Adrenal gland (tissue), 5 donors: ENCODE measurements around the gene TGFA.

Source experiments
- POLR2A ChIP-seq, 2 donors: fragments of 450-650 bp; IDR thresholded peaks; one replicate each; pipeline ENCODE4 v1.6.1; 2017; ENCODE audit warnings: antibody characterized with exemption in 2 of 2, mild to moderate bottlenecking in 2 of 2, moderate library complexity in 1 of 2
- TF ChIP-seq, protein P1 (sequence below), 6 experiments: fragments of 450-650 bp in 4 of 6; fragments of 200-600 bp in 2 of 6; sonication (generic) in 1 of 6; IDR thresholded peaks; 1 replicate in 5 of 6; 2 replicates in 1 of 6; pipeline versions ENCODE4 v1.5.1 to v1.8.0; 2016 to 2021; ENCODE audit warnings: antibody characterized with exemption in 6 of 6, mild to moderate bottlenecking in 2 of 6, moderate library complexity in 1 of 6
- donor health status: DM: no; HTN: no; CAD: no.

DNA sequence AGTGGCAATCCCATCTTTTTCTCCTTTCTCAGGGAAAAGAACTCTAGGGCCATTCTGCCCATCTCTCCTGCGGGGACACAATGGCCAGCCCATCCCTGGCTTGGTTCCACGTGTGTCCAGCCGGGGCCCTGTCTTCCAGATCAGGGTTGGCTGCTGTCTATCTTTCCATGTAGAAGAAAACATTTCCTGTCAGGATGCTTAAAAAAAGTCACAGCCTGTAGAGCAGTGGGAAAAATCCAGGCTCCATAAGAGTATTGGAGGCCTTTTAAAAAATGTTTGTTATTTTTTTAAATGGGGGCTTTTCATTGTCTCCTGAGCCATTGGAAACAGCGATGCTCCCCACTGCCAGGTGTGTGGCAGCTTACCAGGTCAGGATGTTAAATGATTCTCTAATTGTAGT, 105.6 kb downstream of the TGFA start:
- TF ChIP-seq, protein P1, sequence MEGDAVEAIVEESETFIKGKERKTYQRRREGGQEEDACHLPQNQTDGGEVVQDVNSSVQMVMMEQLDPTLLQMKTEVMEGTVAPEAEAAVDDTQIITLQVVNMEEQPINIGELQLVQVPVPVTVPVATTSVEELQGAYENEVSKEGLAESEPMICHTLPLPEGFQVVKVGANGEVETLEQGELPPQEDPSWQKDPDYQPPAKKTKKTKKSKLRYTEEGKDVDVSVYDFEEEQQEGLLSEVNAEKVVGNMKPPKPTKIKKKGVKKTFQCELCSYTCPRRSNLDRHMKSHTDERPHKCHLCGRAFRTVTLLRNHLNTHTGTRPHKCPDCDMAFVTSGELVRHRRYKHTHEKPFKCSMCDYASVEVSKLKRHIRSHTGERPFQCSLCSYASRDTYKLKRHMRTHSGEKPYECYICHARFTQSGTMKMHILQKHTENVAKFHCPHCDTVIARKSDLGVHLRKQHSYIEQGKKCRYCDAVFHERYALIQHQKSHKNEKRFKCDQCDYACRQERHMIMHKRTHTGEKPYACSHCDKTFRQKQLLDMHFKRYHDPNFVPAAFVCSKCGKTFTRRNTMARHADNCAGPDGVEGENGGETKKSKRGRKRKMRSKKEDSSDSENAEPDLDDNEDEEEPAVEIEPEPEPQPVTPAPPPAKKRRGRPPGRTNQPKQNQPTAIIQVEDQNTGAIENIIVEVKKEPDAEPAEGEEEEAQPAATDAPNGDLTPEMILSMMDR (IDR thresholded peaks at IDR 0.05): no peak
- TF ChIP-seq POLR2A (IDR thresholded peaks at IDR 0.05): no peak
